Measurements from ENCODE around the gene CALML6. TPM values are rescaled to one million over a fixed set of nuclear protein-coding genes. Genes with fewer than 3 reads are reported as not detected.

Gene CALML6
- total and polyA plus RNA-seq, 2 experiments from 2014 or later: 0.87 TPM; not detected in 1

DNA sequence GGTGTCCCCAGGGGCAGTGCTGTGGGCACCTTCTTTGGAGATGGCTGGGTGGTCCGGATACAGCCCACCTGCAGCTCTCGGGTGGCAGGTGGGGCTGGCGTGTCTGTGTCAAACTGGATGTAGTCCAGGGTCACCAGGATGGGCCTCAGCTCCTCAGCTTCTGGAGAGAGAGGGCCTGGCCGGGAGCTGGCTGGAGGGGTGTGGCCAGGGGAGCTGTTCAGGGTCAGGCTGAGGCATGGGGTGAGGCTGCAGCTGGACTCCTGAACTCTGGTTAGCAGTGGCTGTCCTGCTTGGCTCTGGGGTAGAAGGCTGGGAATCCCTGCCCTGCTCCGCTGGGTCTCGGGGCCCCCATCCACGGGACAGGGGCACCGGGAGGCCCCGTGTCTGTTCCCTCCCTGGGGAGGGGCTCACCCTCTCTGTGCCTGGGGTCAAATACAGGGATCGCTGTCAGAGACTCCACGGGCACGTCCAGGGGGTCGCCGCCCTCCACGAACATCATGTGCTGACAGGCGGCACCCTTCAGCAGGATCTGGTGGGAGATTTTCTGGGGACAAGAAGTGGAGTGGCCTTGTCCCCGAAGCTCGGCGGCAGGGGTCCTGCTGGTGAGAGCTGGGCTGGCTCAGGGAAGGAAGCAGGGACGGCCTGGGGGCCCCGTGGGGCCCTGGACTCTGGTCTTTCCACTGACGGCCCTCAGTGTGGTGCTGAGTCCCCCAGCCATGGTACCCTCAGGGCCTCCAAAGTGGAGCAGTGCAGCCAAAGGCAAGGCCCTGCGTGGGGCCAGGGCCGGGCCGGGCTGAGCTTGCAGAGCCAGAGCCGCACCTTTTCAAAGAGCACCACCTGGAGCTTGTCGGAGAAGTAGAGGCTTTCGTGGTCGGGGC is 8.1 kb downstream of the CALML6 start:
- H4K20me1 ChIP-seq (replicated peaks; ENCODE audit: insufficient read depth): no peaks in the 10 kb centered on the region
- peak in 1 of 2 experiments; percentile 16; a peak in 1 of 4 replicates for TF ChIP-seq CTCF (conservative IDR thresholded peaks at IDR 0.05; ENCODE audit: low read depth in 2 of 2)
- no peak for TF ChIP-seq POLR2AphosphoS5 (IDR thresholded peaks at IDR 0.05; ENCODE audit: low read depth)
- TF ChIP-seq, protein P1, sequence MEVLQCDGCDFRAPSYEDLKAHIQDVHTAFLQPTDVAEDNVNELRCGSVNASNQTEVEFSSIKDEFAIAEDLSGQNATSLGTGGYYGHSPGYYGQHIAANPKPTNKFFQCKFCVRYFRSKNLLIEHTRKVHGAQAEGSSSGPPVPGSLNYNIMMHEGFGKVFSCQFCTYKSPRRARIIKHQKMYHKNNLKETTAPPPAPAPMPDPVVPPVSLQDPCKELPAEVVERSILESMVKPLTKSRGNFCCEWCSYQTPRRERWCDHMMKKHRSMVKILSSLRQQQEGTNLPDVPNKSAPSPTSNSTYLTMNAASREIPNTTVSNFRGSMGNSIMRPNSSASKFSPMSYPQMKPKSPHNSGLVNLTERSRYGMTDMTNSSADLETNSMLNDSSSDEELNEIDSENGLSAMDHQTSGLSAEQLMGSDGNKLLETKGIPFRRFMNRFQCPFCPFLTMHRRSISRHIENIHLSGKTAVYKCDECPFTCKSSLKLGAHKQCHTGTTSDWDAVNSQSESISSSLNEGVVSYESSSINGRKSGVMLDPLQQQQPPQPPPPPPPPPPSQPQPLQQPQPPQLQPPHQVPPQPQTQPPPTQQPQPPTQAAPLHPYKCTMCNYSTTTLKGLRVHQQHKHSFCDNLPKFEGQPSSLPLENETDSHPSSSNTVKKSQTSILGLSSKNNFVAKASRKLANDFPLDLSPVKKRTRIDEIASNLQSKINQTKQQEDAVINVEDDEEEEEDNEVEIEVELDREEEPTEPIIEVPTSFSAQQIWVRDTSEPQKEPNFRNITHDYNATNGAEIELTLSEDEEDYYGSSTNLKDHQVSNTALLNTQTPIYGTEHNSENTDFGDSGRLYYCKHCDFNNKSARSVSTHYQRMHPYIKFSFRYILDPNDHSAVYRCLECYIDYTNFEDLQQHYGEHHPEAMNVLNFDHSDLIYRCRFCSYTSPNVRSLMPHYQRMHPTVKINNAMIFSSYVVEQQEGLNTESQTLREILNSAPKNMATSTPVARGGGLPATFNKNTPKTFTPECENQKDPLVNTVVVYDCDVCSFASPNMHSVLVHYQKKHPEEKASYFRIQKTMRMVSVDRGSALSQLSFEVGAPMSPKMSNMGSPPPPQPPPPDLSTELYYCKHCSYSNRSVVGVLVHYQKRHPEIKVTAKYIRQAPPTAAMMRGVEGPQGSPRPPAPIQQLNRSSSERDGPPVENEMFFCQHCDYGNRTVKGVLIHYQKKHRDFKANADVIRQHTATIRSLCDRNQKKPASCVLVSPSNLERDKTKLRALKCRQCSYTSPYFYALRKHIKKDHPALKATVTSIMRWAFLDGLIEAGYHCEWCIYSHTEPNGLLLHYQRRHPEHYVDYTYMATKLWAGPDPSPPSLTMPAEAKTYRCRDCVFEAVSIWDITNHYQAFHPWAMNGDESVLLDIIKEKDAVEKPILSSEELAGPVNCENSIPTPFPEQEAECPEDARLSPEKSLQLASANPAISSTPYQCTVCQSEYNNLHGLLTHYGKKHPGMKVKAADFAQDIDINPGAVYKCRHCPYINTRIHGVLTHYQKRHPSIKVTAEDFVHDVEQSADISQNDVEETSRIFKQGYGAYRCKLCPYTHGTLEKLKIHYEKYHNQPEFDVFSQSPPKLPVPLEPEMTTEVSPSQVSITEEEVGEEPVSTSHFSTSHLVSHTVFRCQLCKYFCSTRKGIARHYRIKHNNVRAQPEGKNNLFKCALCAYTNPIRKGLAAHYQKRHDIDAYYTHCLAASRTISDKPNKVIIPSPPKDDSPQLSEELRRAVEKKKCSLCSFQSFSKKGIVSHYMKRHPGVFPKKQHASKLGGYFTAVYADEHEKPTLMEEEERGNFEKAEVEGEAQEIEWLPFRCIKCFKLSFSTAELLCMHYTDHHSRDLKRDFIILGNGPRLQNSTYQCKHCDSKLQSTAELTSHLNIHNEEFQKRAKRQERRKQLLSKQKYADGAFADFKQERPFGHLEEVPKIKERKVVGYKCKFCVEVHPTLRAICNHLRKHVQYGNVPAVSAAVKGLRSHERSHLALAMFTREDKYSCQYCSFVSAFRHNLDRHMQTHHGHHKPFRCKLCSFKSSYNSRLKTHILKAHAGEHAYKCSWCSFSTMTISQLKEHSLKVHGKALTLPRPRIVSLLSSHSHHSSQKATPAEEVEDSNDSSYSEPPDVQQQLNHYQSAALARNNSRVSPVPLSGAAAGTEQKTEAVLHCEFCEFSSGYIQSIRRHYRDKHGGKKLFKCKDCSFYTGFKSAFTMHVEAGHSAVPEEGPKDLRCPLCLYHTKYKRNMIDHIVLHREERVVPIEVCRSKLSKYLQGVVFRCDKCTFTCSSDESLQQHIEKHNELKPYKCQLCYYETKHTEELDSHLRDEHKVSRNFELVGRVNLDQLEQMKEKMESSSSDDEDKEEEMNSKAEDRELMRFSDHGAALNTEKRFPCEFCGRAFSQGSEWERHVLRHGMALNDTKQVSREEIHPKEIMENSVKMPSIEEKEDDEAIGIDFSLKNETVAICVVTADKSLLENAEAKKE (CRISPR knock-in tag; IDR thresholded peaks at IDR 0.05): no peak
- no peak for TF ChIP-seq EZH2phosphoT487 (IDR thresholded peaks at IDR 0.05; ENCODE audit: unreplicated experiment)
- peaks cover 12% of the 10 kb centered on the region for H3K9me3 Mint-ChIP-seq
- no peaks in the 10 kb centered on the region; the same call in 2 of the 3 replicates for H3K4me1 Mint-ChIP-seq
- H3K36me3 ChIP-seq (ENCODE audit: insufficient read depth): no peaks in the 10 kb centered on the region
- ATAC-seq (no peak), DNase-seq (ENCODE audit: low spot score) (no peak)
- 0 out of 2 replicates have a peak, but pooled peaks cover 4% of the 10 kb centered on the region for H3F3A ChIP-seq (replicated peaks; ENCODE audit: low read depth)
- H3K36me3 Mint-ChIP-seq (ENCODE audit: low read depth): no peaks in the 10 kb centered on the region
- no peak overlapping the region for H2AFZ ChIP-seq
- H3K27ac ChIP-seq (ENCODE audit: low read depth): no peak overlapping the region
- no peak overlapping the region for H3K4me3 ChIP-seq
- no peak overlapping the region for H3K4me2 ChIP-seq
- H3K4me1 ChIP-seq (ENCODE audit: insufficient read depth): no peaks in the 10 kb centered on the region; the same call in 1 of the 2 replicates
- H3K79me2 ChIP-seq (replicated peaks; ENCODE audit: insufficient read depth): no peaks in the 10 kb centered on the region
- no peak overlapping the region for H3K4me3 Mint-ChIP-seq
- peaks cover 9% of the 10 kb centered on the region for H3K27me3 Mint-ChIP-seq (ENCODE audit: insufficient read depth, low read depth, poor library complexity)
- no peaks in the 10 kb centered on the region for H3K9me2 ChIP-seq (ENCODE audit: insufficient read depth)
- H3K27me3 ChIP-seq (ENCODE audit: insufficient read depth): no peaks in the 10 kb centered on the region
- H3K27ac Mint-ChIP-seq: no peak overlapping the region

All from GM23338 (cell line).